ENCODE results near the gene UBL4B.

GRCh38 chr1:110119843-110120242, 7.6 kb downstream of the UBL4B start:
- no peak for TF ChIP-seq POLR2AphosphoS5 (IDR thresholded peaks at IDR 0.05; ENCODE audit: low read depth, low read length)
- TF ChIP-seq POLR2A (IDR thresholded peaks at IDR 0.05; ENCODE audit: low read depth, low read length) = no peak
